ENCODE results near the gene P2RY8.

P2RY8 gene

DNA sequence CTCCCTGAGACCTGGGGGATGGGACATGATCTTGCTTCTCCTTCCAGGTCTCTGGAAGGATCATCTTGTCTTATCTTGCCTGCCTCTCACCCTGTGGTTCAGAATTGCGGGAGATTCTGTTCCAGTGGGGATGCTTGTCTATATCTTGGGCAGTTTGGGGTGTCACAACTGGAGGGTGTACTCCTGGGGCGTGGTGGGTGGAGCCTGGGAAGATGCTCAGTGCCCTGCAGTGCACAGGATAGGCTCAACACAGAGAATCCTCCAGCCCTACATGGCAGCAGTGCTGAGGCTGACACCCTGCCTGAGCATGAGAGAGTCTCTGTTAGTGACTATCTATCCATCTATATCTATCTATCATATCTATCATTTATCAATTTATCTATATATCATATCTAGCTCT, 7.7 kb downstream of the P2RY8 start:
- Histone ChIP-seq H3K4me2 (ENCODE audit: low read length) (peak overlapping the region; percentile 29; the same call in 1 of the 2 replicates), H3K79me2 (ENCODE audit: control insufficient read depth, low read length) (peaks cover 92% of the 10 kb centered on the region), H3K27ac (ENCODE audit: low read depth, low read length) (peak overlapping the region; percentile 20; the same call in 1 of the 2 replicates), H3K27me3 (ENCODE audit: control insufficient read depth, low read length) (no peaks in the 10 kb centered on the region), H3K9me2 (replicated peaks; ENCODE audit: control insufficient read depth, low read length) (no peaks in the 10 kb centered on the region; the same call in 1 of the 2 replicates), H3K36me3 (ENCODE audit: control insufficient read depth, low read length) (peaks cover 89% of the 10 kb centered on the region), H3F3A (ENCODE audit: control insufficient read depth, insufficient read depth) (peaks cover 50% of the 10 kb centered on the region), H3K4me1 (ENCODE audit: control insufficient read depth, low read length) (peaks cover 78% of the 10 kb centered on the region), H3K9me3 (ENCODE audit: control insufficient read depth, insufficient read depth, low read length) (peaks cover 5% of the 10 kb centered on the region; the same call in 1 of the 2 replicates), H4K20me1 (ENCODE audit: control insufficient read depth, insufficient read depth, low read depth, low read length) (peaks cover 42% of the 10 kb centered on the region), H3K4me3 (ENCODE audit: low read length) (no peak overlapping the region)
- TF ChIP-seq EZH2phosphoT487 (IDR thresholded peaks at IDR 0.05; ENCODE audit: borderline replicate concordance, low read length) = no peak
- TF ChIP-seq, protein P1, sequence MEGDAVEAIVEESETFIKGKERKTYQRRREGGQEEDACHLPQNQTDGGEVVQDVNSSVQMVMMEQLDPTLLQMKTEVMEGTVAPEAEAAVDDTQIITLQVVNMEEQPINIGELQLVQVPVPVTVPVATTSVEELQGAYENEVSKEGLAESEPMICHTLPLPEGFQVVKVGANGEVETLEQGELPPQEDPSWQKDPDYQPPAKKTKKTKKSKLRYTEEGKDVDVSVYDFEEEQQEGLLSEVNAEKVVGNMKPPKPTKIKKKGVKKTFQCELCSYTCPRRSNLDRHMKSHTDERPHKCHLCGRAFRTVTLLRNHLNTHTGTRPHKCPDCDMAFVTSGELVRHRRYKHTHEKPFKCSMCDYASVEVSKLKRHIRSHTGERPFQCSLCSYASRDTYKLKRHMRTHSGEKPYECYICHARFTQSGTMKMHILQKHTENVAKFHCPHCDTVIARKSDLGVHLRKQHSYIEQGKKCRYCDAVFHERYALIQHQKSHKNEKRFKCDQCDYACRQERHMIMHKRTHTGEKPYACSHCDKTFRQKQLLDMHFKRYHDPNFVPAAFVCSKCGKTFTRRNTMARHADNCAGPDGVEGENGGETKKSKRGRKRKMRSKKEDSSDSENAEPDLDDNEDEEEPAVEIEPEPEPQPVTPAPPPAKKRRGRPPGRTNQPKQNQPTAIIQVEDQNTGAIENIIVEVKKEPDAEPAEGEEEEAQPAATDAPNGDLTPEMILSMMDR (IDR thresholded peaks at IDR 0.05; ENCODE audit: low read depth, low read length, poor library complexity, severe bottlenecking) = no peak

DNA sequence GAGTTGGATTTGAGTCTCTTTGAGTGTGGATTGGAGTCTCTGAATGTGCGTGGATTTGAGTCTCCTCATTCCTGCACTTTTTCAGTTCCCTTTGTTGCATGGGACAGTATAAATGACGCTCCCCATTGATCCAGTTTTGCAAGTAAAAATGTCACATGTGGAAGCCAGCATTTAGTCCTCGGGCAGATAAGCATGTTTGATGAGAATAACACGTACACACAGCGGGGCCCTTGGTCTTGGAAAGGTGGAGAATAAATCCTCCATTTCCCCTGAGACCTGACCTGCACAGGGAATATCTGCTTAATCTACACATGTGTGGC, 8.1 kb downstream of the P2RY8 start:
- Histone ChIP-seq H3F3A (ENCODE audit: control insufficient read depth, insufficient read depth) (peaks cover 49% of the 10 kb centered on the region), H3K4me2 (ENCODE audit: low read length) (peak overlapping the region; percentile 29; the same call in 1 of the 2 replicates), H3K27ac (ENCODE audit: low read depth, low read length) (peak overlapping the region; percentile 20), H3K27me3 (ENCODE audit: control insufficient read depth, low read length) (no peaks in the 10 kb centered on the region), H3K4me3 (ENCODE audit: low read length) (no peak overlapping the region), H3K9me3 (ENCODE audit: control insufficient read depth, insufficient read depth, low read length) (peaks cover 5% of the 10 kb centered on the region; the same call in 1 of the 2 replicates), H3K79me2 (ENCODE audit: control insufficient read depth, low read length) (peaks cover 94% of the 10 kb centered on the region), H3K9me2 (replicated peaks; ENCODE audit: control insufficient read depth, low read length) (no peaks in the 10 kb centered on the region; the same call in 1 of the 2 replicates), H3K36me3 (ENCODE audit: control insufficient read depth, low read length) (peaks cover 91% of the 10 kb centered on the region), H3K4me1 (ENCODE audit: control insufficient read depth, low read length) (peaks cover 80% of the 10 kb centered on the region), H4K20me1 (ENCODE audit: control insufficient read depth, insufficient read depth, low read depth, low read length) (peaks cover 42% of the 10 kb centered on the region)
- no peak for TF ChIP-seq EZH2phosphoT487 (IDR thresholded peaks at IDR 0.05; ENCODE audit: borderline replicate concordance, low read length)
- TF ChIP-seq, protein P1 (IDR thresholded peaks at IDR 0.05; ENCODE audit: low read depth, low read length, poor library complexity, severe bottlenecking) = no peak

DNA sequence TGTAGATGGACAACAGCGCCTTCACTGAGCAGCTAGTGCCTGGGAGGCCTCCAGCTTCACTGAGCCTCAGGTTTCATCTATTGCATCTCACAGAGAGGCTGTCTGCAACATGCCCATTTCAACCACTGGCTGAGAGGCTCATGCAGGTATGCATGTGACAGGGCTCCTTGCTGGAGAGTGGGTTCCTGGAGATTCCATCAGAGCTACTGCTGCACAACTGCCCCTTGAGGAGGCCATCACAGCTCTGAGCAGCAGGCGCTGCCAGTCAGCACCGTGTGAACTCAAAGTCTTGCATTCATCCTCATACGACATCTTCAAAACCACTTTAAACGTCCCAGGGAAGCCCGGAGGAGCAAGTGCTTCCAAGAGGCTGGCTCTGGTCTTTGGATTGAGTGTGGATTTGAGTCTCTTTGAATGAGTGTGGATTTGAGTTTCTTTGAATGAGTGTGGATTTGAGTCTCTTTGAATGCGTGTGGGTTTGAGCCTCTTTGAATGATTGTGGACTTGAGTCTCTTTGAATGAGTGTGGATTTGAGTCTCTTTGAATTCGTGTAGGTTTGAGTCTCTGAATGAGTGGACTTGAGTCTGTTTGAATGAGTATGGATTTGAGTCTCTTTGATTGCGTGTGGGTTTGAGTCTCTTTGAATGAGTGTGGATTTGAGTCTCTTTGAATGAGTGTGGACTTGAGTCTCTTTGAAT, 8.7 kb downstream of the P2RY8 start:
- peaks cover 42% of the 10 kb centered on the region for H4K20me1 ChIP-seq (ENCODE audit: control insufficient read depth, insufficient read depth, low read depth, low read length)
- H3K27me3 ChIP-seq (ENCODE audit: control insufficient read depth, low read length) = no peaks in the 10 kb centered on the region
- TF ChIP-seq, protein P1 (IDR thresholded peaks at IDR 0.05; ENCODE audit: low read depth, low read length, poor library complexity, severe bottlenecking) = no peak
- TF ChIP-seq EZH2phosphoT487 (IDR thresholded peaks at IDR 0.05; ENCODE audit: borderline replicate concordance, low read length) = no peak
- no peaks in the 10 kb centered on the region; the same call in 1 of the 2 replicates for H3K9me2 ChIP-seq (replicated peaks; ENCODE audit: control insufficient read depth, low read length)
- H3K9me3 ChIP-seq (ENCODE audit: control insufficient read depth, insufficient read depth, low read length) = peaks cover 5% of the 10 kb centered on the region; the same call in 1 of the 2 replicates
- peaks cover 54% of the 10 kb centered on the region for H3F3A ChIP-seq (ENCODE audit: control insufficient read depth, insufficient read depth)
- peaks cover 94% of the 10 kb centered on the region for H3K36me3 ChIP-seq (ENCODE audit: control insufficient read depth, low read length)
- peaks cover 99% of the 10 kb centered on the region for H3K79me2 ChIP-seq (ENCODE audit: control insufficient read depth, low read length)
- H3K4me1 ChIP-seq (ENCODE audit: control insufficient read depth, low read length) = peaks cover 85% of the 10 kb centered on the region
- H3K27ac ChIP-seq (ENCODE audit: low read depth, low read length) = peak overlapping the region; percentile 20
- no peak overlapping the region for H3K4me3 ChIP-seq (ENCODE audit: low read length)
- H3K4me2 ChIP-seq (ENCODE audit: low read length) = peak overlapping the region; percentile 9; the same call in 1 of the 2 replicates

Measured in DOHH2 (cell line).